Activated gamma-delta T cell treated with Interleukin-2 at 50 U/mL for 16 hours (primary cell): Measurements from ENCODE around the gene CACNA1B.
"Not testable (repeated sequence)": the region's sequence is repeated elsewhere in the genome, so short reads cannot be mapped to it uniquely, and the experiment has no call there.

ENCODE experiments used
- DNase-seq: peaks from one replicate; pipeline ENCODE4 v3.0.0-alpha.2; 2020

Gene CACNA1B

GRCh38 chr9:137890768-137891587 lies 13.4 kb downstream of the CACNA1B start:
- not testable (repeated sequence) for DNase-seq

DNA sequence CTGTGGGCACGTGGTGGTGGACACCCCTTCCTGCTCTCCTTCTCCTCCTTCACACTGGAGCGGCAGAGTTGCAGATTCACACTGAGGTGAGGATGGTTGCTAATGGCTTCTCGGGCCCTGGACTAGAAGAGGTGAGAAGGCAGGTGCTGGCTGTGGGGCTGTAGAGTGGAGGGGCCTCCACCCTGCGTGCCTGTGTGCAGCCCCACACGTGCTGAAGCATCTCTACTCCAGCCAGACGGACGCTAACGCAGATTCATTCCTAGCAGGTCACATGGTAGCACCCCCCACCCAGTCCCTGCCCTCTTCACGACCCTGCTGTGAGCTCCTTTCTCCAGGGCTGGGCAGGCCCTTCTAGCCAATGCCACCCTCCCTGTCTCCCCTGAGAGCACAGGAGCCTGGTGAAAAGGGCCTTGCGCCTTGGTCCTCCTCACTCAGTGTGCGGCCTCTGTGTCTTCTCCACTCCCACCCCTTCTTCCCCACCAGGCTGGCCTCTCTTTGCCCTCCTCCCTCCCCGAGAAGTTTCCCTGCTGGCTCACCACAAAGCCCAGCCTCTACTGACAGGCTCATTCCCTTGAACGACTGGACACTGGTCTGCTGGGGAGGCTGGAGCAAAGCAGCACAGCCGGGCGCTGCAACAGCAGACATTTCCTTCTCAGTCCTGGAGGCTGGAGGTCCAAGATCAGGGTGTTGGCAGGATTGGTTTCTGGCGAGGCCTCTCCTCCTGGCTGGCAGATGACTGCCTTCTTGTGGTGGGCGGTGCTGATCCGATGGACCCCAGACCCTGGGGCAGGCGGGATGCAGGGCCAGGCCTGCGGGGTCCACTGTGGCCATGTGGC lies 14.2 kb downstream of the CACNA1B start:
- no peak for DNase-seq

DNA sequence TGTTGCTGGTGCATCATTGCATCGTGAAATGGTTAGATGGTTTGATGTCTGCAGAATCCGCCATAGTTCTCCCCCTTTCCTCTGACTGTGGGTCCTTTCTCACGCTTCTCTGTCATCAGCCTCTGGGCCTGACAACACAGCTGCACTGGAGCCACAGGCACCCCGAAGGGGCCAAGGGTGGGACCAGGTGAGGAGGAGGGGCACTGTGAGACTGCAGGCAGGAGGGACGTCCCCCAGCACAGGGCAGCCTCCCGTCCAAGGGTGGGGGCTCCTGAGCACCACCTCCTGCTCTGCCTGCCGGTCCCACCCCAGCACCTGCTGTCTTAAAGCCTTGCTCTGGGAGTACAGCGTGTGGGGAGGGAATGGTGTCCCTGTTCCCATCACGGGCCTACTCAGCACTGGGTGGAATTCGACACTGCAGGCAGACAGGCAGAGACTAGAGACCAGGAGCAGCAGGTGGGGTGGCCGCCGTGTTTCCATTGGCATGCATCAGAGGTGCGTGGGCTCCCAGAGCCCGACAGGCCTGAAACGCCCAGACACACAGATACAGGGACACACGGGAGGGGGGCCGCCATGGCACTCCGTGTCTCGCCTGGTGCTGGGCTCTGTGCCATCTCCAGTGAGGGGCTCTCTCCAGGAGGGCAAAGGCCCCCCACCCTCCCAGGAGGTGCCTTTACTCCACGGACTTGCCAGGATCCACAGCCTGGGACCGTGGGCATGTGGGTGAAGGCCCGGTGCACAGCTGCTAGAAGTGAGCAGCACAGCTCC lies 15.0 kb downstream of the CACNA1B start:
- DNase-seq: no peak

- DNase-seq: no peak
Measured at GRCh38 chr9:137893670-137894069, 16.1 kb downstream of the CACNA1B start.

DNA sequence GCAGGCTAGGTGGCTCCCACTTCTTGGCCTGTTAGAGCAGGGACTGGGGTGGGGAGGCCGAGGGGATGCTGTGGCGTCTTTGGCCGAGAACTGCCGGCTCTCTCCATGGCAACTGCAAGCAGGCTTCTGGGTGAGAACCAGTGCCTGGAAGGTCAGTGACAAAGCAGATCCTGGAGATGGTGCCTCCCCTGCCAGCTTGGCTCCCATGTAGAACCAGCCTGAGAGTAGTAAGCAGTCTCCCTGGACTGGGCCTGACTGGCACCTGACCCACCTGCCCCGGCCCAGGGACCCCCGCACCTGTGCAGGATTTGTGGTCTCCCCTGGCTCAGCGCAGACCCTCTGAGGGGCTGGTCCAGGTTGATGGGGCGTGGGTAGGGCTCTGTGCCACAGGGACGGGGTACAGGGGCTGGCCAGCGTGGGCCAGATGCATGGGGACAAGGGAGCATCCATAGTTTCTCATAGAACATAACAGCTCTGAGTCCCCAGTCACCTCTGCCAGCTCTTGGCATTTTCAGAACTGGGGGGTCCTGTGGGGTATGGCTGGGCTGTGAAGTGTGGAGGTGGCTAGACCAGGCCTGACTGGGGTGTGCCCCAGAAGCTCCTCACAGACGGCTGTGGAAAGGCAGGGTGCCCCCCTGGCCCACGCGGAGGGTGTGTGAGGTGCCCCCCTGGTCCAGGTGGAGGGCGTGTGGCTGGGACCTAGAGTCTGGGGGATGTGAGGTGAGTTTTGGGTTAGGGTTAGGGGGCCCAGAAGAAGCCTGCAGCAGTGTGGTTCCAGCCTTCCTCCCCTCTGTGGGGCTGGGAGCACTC lies 22.2 kb downstream of the CACNA1B start:
- DNase-seq: no peak

GRCh38 chr9:137900584-137901310 lies 23.2 kb downstream of the CACNA1B start:
- DNase-seq: no peak

DNA sequence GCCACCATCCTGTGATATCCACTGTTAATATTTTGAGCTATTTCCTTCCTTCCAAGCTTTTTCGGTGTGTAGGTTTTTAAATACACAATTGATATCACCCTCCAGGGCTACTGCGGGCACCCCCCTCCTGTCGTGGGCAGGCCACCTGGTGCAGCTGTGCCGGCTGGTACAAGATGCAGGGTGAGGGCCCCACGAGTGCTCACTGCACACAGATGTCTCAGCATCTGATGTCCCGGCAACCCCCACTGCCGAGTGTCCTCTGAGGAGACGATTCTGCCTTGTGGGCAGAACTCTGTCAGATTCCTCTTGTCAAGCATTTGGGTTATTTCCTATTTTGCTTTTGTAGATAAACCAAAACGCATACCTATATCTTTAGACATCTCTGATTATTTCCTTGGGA lies 25.1 kb downstream of the CACNA1B start:
- DNase-seq: no peak

DNA sequence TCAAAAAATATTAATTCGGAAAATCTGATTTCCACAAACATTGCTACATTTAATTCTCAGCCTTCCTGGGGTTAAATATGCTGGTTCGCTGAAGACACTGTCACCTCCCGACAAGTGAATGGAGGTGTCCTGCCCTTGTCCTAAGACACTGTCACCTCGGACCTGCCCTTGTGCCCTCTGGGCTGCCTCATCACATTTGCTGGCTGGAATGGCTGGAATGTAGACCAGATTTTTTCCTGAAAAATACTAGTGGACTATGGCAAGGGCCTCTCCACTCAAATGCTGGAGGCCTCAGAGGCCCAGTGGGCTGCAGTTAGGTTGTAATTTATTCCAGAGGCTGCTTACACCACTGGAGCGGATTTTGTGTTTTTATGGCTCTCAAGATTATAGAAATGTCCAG lies 28.2 kb downstream of the CACNA1B start:
- DNase-seq: no peak

GRCh38 chr9:137907776-137908175 lies 30.2 kb downstream of the CACNA1B start:
- DNase-seq: no peak

GRCh38 chr9:137912671-137913070 lies 35.1 kb downstream of the CACNA1B start:
- DNase-seq: no peak

DNA sequence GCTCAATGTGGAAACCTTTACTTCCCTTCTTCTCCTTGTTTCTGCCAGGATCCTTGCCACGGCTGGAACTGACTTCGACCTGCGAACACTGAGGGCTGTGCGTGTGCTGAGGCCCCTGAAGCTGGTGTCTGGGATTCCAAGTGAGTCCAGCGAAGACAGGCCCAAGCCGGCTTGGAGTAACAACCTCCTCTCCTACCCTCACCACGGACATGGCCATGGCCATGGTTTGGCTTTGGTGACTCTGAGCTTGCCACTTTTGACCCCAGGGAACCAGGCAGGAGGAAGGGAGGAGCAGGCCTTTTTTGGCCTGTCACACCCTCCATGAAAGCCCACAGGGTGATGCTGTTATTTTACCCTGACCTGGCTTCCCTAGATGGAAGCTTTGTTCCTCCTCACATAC lies 35.5 kb downstream of the CACNA1B start:
- DNase-seq: no peak

DNA sequence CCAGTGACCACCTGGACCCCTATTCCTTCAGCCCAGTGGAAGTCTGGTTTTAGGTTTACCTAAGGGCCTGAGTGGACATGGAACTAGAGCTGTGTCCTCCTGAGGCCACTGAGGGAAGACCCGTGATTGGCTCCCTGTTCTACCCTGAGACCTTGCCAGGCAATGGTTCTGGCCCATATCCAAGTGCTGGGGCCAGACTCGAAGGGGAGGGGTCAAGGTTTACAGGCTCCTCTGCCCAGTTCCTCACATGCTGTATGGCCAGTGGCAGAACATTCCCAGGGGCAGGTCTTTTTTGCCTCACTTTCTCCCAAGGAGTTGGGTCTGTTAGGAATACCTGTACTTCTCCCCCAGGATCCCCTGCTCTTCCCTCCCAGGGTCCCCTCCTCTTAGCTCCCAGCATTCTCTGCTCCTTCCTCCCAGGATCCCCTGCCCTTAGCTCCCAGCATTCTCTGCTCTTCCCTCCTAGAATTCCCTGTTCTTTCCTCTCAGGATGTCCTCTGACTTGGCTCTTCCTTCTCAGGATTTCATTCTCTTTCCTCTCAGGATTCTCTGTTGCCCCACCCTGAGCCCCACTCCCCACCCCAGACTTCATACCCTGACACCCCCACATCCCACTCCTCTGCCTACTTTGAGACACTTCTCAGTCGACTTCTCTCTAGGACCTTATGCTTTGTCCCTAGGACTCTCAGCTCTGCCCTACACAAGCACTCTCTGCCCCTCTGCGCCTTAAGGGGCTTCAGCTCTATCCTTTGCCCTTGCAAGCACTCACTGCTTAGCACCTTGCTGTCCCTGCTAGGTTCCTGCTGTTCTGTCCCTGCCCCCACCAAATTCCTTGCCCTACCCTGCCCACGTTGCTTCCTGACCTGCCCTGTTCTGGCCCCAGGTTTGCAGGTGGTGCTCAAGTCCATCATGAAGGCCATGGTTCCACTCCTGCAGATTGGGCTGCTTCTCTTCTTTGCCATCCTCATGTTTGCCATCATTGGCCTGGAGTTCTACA lies 36.5 kb downstream of the CACNA1B start:
- no peak for DNase-seq

DNA sequence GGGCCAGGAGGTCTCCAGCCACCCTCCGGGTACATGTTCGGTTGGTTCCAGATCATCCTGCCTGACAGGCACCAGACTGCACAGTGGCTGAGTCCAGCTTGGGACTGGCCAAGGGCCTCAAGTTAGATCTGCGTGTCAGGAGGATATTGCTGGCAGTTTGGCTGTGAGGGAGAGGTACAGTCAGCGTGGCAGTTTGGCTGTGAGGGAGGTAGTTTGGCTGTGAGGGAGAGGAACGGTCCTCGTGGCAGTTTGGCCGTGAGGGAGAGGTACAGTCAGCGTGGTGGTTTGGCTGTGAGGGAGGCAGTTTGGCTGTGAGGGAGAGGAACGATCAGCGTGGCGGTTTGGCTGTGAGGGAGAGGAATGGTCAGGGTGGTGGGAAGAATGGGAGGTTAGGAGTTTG lies 39.0 kb downstream of the CACNA1B start:
- DNase-seq: no peak

DNA sequence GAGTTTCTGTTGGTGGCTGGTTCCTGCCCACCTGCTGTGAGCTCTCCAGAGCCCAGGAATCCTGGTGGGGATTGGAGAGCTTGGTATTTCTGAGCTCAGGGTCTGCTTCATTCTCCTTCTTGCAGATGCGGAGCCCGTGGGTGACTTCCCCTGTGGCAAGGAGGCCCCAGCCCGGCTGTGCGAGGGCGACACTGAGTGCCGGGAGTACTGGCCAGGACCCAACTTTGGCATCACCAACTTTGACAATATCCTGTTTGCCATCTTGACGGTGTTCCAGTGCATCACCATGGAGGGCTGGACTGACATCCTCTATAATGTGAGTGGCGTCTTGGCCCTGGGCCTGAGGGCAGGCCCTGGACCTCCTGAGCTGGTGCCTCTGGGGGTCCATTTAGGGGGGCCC lies 39.5 kb downstream of the CACNA1B start:
- DNase-seq: no peak

DNA sequence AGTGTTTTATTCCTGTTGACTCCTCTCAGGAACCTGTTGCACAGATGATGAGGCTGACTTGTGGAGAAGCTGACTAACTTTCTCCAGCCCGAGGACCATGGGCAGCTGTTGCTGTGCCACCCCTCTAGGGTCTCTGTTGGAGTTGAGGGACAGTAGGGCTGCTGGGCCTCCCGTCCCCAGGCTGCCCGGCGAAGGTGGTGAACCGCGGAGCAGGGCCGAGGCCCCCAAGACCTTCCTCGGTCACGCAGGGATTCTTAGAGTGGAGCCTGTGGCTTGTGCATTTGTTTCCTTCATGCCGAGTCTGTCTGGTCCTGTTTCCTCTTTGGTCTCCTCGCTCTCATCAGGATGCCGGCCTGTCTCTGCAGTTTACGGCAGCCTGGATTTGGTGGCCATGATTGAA lies 40.2 kb downstream of the CACNA1B start:
- no peak for DNase-seq

DNA sequence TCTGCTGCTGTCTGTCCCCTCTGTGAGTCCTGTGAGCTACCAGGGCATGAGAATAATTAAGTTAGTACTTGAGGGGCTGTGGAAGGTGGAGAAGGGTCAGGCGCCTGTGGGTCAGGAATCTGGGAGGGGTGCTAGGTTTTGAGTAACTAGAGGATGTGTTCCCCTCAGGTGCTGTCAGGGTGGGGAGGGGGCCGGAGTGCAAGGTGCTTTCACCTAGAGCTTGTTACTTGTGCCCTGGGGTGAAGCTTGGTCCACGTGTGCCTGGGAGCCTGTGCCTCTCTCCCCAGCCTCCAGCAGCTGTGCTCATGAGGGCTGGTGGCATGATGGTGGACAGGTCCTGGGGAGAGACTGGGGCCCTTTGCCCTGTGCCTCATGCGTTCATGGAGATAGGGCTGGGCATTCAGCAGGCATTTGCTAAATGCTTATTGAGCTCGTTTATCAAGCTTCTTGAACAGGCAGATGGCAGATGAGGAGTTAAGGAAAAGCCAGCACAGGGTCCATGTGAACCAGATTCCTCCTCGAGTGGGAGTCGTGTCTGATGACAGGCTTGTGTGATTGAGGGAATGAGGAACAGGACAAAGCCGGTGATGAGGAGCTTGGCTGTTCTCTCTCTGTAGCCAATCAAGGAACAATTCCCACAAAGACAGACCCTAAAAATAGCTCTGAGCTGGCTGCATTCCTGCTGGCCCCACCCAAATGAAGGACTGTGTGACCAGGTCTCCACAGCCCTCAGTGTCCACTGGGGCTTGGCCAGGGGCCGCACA lies 40.9 kb downstream of the CACNA1B start:
- no peak for DNase-seq

- DNase-seq: no peak
Measured at GRCh38 chr9:137919095-137919465, 41.5 kb downstream of the CACNA1B start.

- no peak for DNase-seq
Measured at GRCh38 chr9:137919649-137920141, 42.1 kb downstream of the CACNA1B start.

- DNase-seq: no peak
Measured at GRCh38 chr9:137920753-137921152, 43.2 kb downstream of the CACNA1B start.

GRCh38 chr9:137924169-137924568 lies 46.6 kb downstream of the CACNA1B start:
- DNase-seq: no peak
